ENCODE data around the gene UNC13B.

Gene UNC13B

GRCh38 chr9:35338086-35338485 is 176.3 kb downstream of the UNC13B start:
- no peak for DNase-seq (ENCODE audit: low read depth)

- no peak for DNase-seq (ENCODE audit: low read depth)
Observed at GRCh38 chr9:35338561-35339274, 176.9 kb downstream of the UNC13B start.

- no peak for DNase-seq (ENCODE audit: low read depth)
Observed at GRCh38 chr9:35340046-35340445, 178.2 kb downstream of the UNC13B start.

DNA sequence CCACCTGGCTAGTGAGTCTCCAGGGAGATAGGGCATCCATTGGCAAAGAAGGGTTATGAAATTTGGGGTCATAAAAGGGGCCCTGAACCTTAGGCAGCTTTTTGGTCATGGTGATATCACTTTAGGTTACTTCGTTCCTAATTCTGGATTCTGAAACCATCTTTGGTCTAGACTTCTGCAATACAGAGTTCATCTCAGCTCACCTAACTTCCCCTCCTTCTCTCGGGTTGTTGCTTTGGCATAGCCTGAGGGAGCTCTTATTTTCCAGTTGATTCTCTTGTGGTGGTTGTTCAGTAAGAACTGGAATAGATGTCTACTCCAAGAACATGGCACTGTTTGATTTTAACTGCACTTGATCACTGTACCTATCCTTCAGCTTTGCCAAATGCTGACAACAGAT is 179.2 kb downstream of the UNC13B start:
- no peak for DNase-seq (ENCODE audit: low read depth)

GRCh38 chr9:35341585-35341984 is 179.8 kb downstream of the UNC13B start:
- DNase-seq (ENCODE audit: low read depth), result no peak

DNA sequence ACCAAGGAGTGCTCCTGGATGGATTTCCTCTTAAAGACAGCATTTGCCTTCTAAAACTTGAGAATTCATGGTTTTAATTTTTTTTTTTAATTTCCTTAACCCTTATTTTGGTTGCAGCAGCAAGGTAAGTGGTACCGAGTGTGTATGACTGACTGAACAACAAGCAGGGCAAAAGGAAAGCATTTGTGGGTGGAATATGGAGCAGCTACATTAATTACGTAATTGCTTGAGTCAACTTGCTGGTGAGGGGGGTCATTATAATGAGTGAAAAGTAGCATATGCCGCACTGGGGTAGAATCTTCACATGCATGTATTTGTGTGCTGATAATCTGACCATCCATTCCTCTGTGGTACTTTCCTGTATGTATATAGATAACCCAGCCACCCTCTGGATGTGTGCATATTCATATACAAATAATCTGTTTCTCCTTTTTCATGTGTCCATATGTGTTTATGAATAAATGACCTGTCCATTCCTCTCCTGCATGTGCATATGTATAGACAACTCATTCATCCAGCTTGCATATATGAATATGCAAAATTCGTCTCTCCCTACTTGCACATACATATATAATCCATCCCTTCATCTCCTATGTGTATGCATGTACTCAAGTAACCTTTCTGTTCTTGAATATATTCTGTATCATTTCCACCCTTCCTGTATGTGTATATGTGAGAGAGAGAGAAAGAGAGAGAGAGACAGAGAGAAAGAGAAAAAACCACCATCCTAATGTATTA is 180.6 kb downstream of the UNC13B start:
- DNase-seq (ENCODE audit: low read depth), result no peak

GRCh38 chr9:35348109-35348508 is 186.3 kb downstream of the UNC13B start:
- no peak for DNase-seq (ENCODE audit: low read depth)

GRCh38 chr9:35349287-35349990 is 187.6 kb downstream of the UNC13B start:
- DNase-seq (ENCODE audit: low read depth), result no peak

- no peak for DNase-seq (ENCODE audit: low read depth)
Observed at GRCh38 chr9:35350212-35350611, 188.4 kb downstream of the UNC13B start.

GRCh38 chr9:35350827-35351549 is 189.2 kb downstream of the UNC13B start:
- no peak for DNase-seq (ENCODE audit: low read depth)

- DNase-seq (ENCODE audit: low read depth), result no peak
Observed at GRCh38 chr9:35353731-35354365, 192.0 kb downstream of the UNC13B start.

DNA sequence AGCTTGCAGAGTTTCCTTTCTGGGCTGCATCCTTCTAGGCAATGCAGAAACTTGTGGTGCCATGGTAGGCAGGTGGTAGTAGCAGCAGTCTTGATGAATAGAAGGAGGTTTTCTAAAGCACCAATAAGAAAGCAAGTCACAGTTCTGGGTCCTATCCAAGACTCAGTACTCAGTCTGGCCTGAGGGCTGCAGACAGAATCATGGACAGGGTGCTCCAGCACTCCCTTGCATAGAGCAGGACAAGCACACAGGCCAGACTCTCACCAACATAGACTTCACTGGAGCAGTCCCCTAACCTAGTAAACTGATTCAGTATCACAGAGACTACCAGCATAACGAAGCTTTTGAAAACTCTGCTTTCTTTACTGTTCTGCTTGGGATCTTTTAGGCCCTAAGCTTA is 194.1 kb downstream of the UNC13B start:
- no peak for DNase-seq (ENCODE audit: low read depth)

GRCh38 chr9:35357116-35357515 is 195.3 kb downstream of the UNC13B start:
- DNase-seq (ENCODE audit: low read depth), result no peak

- DNase-seq (ENCODE audit: low read depth), result no peak
Observed at GRCh38 chr9:35357826-35358225, 196.0 kb downstream of the UNC13B start.

GRCh38 chr9:35364817-35365585 is 203.2 kb downstream of the UNC13B start:
- no peak for DNase-seq (ENCODE audit: low read depth)

DNA sequence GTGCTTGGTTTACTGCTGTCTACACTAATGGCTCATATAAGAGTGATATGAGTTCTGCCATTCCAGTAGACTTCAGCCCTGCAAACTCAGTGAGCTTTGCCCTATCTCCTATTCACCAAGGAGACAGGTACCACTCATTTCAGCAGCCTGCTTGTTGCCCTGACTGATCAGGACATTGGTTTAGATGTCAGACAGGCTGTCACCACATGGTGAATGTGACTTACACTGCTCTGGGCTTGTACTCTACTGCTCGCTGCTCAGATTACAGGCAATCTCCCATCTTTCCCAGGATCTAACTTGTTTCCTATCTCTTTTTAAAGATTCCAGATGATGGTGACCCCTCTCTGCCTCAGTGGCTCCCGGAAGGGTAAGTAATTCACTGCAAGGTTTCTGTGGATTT is 204.8 kb downstream of the UNC13B start:
- DNase-seq (ENCODE audit: low read depth), result no peak

GRCh38 chr9:35367451-35367850 is 205.6 kb downstream of the UNC13B start:
- no peak for DNase-seq (ENCODE audit: low read depth)

GRCh38 chr9:35370241-35370640 is 208.4 kb downstream of the UNC13B start:
- no peak for DNase-seq (ENCODE audit: low read depth)

DNA sequence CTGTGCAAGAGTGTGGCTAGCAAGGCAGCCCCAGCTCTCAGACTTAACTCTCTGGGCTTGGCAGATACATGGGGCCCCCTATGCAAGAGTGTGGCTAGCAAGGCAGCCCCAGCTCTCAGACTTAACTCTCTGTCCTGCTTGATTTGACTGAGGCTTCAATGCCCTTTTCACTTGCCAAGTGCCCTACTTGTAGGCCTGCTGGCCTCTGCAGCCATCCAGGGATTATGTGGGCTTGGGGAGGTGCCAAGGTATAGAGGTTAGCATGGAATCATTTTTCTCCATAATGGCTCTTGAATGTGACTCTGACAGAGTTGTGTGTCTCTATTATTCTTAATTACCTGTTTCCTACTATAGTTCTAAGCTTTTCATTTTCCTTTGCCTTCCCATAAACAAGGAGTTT is 212.6 kb downstream of the UNC13B start:
- no peak for DNase-seq (ENCODE audit: low read depth)

GRCh38 chr9:35374910-35375309 is 213.1 kb downstream of the UNC13B start:
- no peak for DNase-seq (ENCODE audit: low read depth)

- no peak for DNase-seq (ENCODE audit: low read depth)
Observed at GRCh38 chr9:35380039-35380438, 218.2 kb downstream of the UNC13B start.
